ENCODE results near the gene OR10G3. TPM values are rescaled to one million over a fixed set of nuclear protein-coding genes. Genes with fewer than 3 reads are reported as not detected.
"Not testable (repeated sequence)": the region's sequence is repeated elsewhere in the genome, so short reads cannot be mapped to it uniquely, and the experiment has no call there.

OR10G3 gene
- total RNA-seq, 2 donors from 2014 or later, result not detected

DNA sequence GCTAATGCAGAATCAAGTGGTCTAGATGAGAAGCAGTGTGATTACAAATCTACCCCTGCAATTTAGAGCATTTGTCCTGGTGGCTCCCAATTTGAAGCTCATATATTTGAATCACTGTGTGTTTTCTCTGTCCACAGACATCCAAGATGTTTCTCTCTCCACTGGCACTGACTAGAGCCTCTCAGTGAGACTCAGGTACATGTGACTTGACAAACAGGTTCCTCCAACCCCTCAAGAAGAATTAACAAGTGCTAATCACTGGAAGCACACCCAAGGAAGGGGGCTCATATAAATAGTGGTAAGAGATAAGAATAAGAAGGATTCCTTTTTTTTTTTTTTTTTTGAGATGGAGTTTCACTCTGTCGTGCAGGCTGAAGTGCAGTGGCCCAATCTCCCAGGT, 34.4 kb upstream of the OR10G3 start:
- no peak overlapping the region for H3K27ac ChIP-seq (ENCODE audit: low read depth, low read length)
- Mint-ChIP-seq H3K27me3 (ENCODE audit: insufficient read depth) (no peaks in the 10 kb centered on the region), H3K4me3 (no peak overlapping the region), H3K27ac (no peak overlapping the region), H3K4me1 (peaks cover 22% of the 10 kb centered on the region), H3K9me3 (peaks cover 6% of the 10 kb centered on the region), H3K36me3 (ENCODE audit: low read depth) (no peaks in the 10 kb centered on the region)
- H3K9me3 ChIP-seq (ENCODE audit: control insufficient read depth, low read length), result no peaks in the 10 kb centered on the region
- 75% methylated on average over 1 of the region's 1 CpG; no CpG with 5 or more reads in 1 of the 2 experiments for WGBS, 2 experiments (ENCODE audit: insufficient coverage in 1 of 2, insufficient read length in 1 of 2)
- TF ChIP-seq, protein P1, sequence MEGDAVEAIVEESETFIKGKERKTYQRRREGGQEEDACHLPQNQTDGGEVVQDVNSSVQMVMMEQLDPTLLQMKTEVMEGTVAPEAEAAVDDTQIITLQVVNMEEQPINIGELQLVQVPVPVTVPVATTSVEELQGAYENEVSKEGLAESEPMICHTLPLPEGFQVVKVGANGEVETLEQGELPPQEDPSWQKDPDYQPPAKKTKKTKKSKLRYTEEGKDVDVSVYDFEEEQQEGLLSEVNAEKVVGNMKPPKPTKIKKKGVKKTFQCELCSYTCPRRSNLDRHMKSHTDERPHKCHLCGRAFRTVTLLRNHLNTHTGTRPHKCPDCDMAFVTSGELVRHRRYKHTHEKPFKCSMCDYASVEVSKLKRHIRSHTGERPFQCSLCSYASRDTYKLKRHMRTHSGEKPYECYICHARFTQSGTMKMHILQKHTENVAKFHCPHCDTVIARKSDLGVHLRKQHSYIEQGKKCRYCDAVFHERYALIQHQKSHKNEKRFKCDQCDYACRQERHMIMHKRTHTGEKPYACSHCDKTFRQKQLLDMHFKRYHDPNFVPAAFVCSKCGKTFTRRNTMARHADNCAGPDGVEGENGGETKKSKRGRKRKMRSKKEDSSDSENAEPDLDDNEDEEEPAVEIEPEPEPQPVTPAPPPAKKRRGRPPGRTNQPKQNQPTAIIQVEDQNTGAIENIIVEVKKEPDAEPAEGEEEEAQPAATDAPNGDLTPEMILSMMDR (conservative IDR thresholded peaks at IDR 0.05), result no peak
- peak; percentile 53 for DNase-seq
- H3K4me3 ChIP-seq (ENCODE audit: low read length), result no peak overlapping the region
- H3K4me1 ChIP-seq (ENCODE audit: control insufficient read depth, insufficient read depth, low read length), result no peaks in the 10 kb centered on the region
- H3K36me3 ChIP-seq (ENCODE audit: control insufficient read depth, insufficient read depth, low read length), result no peaks in the 10 kb centered on the region
- H3K9ac ChIP-seq (ENCODE audit: extremely low read depth, low read length, poor library complexity, severe bottlenecking), result no peak overlapping the region
- no peaks in the 10 kb centered on the region for H3K27me3 ChIP-seq (ENCODE audit: control insufficient read depth, insufficient read depth, low read length, poor library complexity, severe bottlenecking)

- H3K9ac ChIP-seq (ENCODE audit: extremely low read depth, low read length, poor library complexity, severe bottlenecking), result no peak overlapping the region
- H3K9me3 Mint-ChIP-seq, result peaks cover 6% of the 10 kb centered on the region
- no peaks in the 10 kb centered on the region for H3K4me1 ChIP-seq (ENCODE audit: control insufficient read depth, insufficient read depth, low read length)
- no peaks in the 10 kb centered on the region for H3K9me3 ChIP-seq (ENCODE audit: control insufficient read depth, low read length)
- H3K4me3 ChIP-seq (ENCODE audit: low read length), result no peak overlapping the region
- no peak overlapping the region for H3K27ac Mint-ChIP-seq
- peaks cover 12% of the 10 kb centered on the region for H3K4me1 Mint-ChIP-seq
- H3K27me3 Mint-ChIP-seq (ENCODE audit: insufficient read depth), result no peaks in the 10 kb centered on the region
- TF ChIP-seq, protein P1 (conservative IDR thresholded peaks at IDR 0.05), result peak; percentile 44
- DNase-seq, result no peak
- no peak overlapping the region for H3K4me3 Mint-ChIP-seq
- WGBS, 2 experiments (ENCODE audit: insufficient coverage in 1 of 2, insufficient read length in 1 of 2), result 71 to 87% methylated on average over 3 to 6 of the region's 6 CpGs
- H3K36me3 ChIP-seq (ENCODE audit: control insufficient read depth, insufficient read depth, low read length), result no peaks in the 10 kb centered on the region
- no peaks in the 10 kb centered on the region for H3K27me3 ChIP-seq (ENCODE audit: control insufficient read depth, insufficient read depth, low read length, poor library complexity, severe bottlenecking)
- H3K36me3 Mint-ChIP-seq (ENCODE audit: low read depth), result no peaks in the 10 kb centered on the region
- no peak overlapping the region for H3K27ac ChIP-seq (ENCODE audit: low read depth, low read length)
These were observed 32.4 kb upstream of the OR10G3 start for GRCh38 chr14:21612324-21612723.

DNA sequence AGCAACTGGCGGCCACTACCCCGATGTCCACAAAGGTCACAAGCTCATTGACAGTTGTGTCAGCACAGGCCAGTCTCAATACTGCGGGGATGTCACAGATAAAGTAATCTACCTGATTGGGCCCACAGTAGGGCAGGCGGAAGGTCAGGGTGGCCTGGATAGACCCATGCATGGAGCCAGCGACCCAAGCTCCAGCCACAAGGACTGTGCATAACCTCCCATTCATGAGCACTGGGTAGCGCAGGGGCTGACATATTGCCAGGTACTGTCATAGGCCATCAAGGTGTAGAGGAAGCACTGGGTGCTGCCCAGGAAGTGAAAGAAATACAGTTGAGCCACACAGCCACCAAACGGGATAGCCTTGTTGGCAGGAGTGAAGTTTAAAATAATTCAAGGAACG, 22.3 kb upstream of the OR10G3 start:
- H3K36me3 Mint-ChIP-seq (ENCODE audit: low read depth); H3K4me3 Mint-ChIP-seq; H3K9ac ChIP-seq (ENCODE audit: extremely low read depth, low read length, poor library complexity, severe bottlenecking); DNase-seq; H3K9me3 Mint-ChIP-seq; H3K27ac Mint-ChIP-seq; H3K4me3 ChIP-seq (ENCODE audit: low read length); H3K4me1 Mint-ChIP-seq; H3K27me3 Mint-ChIP-seq (ENCODE audit: insufficient read depth); H3K27me3 ChIP-seq (ENCODE audit: control insufficient read depth, insufficient read depth, low read length, poor library complexity, severe bottlenecking); H3K4me1 ChIP-seq (ENCODE audit: control insufficient read depth, insufficient read depth, low read length); H3K27ac ChIP-seq (ENCODE audit: low read depth, low read length); H3K36me3 ChIP-seq (ENCODE audit: control insufficient read depth, insufficient read depth, low read length); H3K9me3 ChIP-seq (ENCODE audit: control insufficient read depth, low read length): not testable (repeated sequence)
- 88 to 94% methylated on average over 2 to 6 of the region's 8 CpGs for WGBS, 2 experiments (ENCODE audit: insufficient coverage in 1 of 2, insufficient read length in 1 of 2)

GRCh38 chr14:21589317-21589716, 9.4 kb upstream of the OR10G3 start:
- H3K4me3 Mint-ChIP-seq, result no peak overlapping the region
- H3K9me3 ChIP-seq (ENCODE audit: control insufficient read depth, low read length), result peaks cover 16% of the 10 kb centered on the region
- H3K27ac ChIP-seq (ENCODE audit: low read depth, low read length), result no peak overlapping the region
- no peak overlapping the region for H3K27ac Mint-ChIP-seq
- H3K9ac ChIP-seq (ENCODE audit: extremely low read depth, low read length, poor library complexity, severe bottlenecking), result no peak overlapping the region
- no peaks in the 10 kb centered on the region for H3K4me1 ChIP-seq (ENCODE audit: control insufficient read depth, insufficient read depth, low read length)
- H3K36me3 ChIP-seq (ENCODE audit: control insufficient read depth, insufficient read depth, low read length), result no peaks in the 10 kb centered on the region
- no peaks in the 10 kb centered on the region for H3K27me3 Mint-ChIP-seq (ENCODE audit: insufficient read depth)
- H3K4me3 ChIP-seq (ENCODE audit: low read length), result no peak overlapping the region
- no peaks in the 10 kb centered on the region for H3K36me3 Mint-ChIP-seq (ENCODE audit: low read depth)
- TF ChIP-seq, protein P1 (conservative IDR thresholded peaks at IDR 0.05), result no peak
- 85 to 88% methylated on average over 3 to 4 of the region's 4 CpGs for WGBS, 2 experiments (ENCODE audit: insufficient coverage in 1 of 2, insufficient read length in 1 of 2)
- peaks cover 23% of the 10 kb centered on the region for H3K9me3 Mint-ChIP-seq
- H3K4me1 Mint-ChIP-seq, result no peaks in the 10 kb centered on the region
- DNase-seq, result no peak
- peaks cover 11% of the 10 kb centered on the region for H3K27me3 ChIP-seq (ENCODE audit: control insufficient read depth, insufficient read depth, low read length, poor library complexity, severe bottlenecking)
